Measurements from ENCODE around the gene HAO2.
"Not testable (repeated sequence)": the region's sequence is repeated elsewhere in the genome, so short reads cannot be mapped to it uniquely, and the experiment has no call there.

Gene HAO2

DNA sequence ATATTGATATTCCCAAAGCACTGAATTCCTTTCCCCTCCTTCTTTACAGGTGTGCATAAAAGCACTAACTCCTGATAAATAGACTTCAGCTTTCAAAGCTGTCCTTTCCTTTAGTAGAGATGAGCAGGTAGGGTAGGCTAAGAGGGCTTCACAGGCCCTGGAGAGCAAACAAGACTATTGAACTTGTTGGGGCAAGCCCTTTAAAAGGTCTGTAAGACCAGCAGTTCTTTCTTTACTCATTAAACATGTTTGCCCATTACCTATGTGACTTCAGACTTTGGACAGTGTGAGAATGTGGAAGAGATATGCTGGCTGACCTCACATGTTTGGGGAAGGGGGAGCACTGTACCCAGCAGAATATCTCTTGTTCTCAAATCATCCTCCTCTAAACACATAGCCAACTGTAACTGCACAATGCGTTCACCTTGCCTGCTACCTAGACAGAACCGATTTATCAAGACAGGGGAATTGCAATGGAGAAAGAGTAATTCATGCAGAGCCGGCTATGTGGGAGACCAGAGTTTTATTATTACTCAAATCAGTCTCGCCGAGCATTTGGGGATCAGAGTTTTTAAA is 27.1 kb upstream of the HAO2 start:
- in situ Hi-C loops (cut with MboI; ENCODE audit: low sequenced_read_pairs) = no loop called here

DNA sequence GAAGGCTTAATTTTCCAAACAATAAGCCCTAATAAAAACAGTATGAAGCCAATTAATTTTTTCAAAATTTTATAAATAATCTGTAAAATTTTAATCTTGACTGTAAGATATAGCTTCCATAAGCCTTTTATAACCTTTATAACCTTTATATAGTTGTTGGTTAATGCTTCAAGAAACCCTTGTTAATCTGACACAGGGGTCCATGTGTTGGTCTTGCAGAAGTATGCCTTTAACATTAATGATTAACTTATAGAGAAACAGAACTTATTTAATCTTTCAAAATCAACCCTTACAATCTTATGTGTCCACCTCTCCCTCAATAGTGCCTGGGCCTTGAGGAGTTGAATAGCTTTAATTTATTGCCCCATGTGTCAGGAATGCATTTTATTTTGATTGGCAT is 23.2 kb upstream of the HAO2 start:
- in situ Hi-C loops (cut with MboI; ENCODE audit: low sequenced_read_pairs) = no loop called here

DNA sequence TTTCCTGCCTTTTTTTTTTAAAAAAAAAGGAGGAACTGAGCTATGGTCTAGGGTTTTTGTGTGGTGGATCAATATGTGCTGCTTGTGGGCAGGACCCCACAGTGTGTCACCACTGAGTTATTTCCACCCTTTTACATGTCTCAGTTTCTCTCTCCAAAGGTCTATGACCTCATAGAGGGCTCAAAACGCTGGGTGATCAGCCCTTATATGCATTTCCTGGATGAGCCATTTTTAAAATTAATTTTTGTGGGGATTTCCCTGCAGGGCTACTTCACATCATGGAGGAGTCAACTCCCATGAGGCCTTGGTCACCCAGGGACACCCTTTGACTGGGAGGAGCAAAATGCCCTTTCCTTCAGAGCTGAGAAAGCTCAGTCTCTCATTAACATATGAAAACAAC is 20.7 kb upstream of the HAO2 start:
- in situ Hi-C loops (cut with MboI; ENCODE audit: low sequenced_read_pairs) = no loop called here

DNA sequence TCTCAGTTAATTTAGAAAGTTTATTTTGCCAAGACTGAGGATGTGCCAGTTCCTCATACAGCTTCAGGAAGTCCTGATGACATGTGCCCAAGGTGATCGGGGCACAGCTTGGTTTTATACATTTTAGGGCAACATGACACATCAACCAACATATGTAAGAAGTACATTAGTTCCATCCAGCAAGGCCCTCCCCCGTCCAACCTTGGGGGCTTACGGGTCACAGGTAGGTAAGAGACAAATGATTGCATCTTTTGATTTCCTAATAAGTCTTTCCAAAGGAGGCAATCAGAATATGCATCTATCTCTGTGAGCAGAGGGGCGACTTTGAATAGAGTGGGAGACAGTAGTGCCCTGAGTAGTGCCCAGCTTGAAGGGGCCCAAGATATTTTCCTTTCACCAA is 19.6 kb upstream of the HAO2 start:
- in situ Hi-C loops (cut with MboI; ENCODE audit: low sequenced_read_pairs) = no loop called here

DNA sequence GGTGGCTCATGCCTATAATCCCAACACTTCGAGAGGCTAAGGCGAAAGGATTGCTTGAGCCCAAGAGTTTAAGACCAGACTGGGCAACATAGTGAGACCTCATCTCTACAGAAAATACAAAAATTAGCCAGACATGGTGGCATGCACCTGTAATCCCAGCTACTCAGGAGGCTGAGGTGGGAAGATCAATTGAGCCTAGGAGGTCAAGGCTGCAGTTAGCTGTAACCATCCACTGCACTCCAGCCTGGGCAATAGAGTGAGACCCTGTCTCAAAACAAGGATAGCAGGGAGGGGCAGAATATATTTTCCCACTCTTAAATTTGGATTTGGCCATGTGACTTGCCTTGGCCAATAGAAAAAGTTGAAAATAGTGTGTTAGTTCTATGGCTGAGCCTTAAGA is 17.7 kb upstream of the HAO2 start:
- in situ Hi-C loops (cut with MboI; ENCODE audit: low sequenced_read_pairs) = not testable (repeated sequence)

DNA sequence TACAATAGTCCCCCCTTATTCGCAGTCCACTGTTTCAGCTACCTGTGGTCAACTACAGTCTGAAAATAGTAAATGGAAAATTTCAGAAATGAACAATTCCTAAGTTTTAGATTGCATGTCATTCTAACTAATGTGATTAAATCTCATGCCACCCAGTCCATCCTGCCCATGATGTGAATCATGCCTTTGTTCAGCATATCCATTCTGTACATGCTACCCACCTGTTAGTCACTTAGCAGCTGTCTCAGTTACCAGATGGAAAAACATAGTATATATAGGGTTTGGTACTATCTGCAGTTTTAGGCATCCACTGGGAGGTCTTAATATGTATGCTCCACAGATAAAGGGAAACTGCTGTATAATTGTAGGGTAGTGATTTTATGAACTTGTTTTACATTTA is 16.6 kb upstream of the HAO2 start:
- in situ Hi-C loops (cut with MboI; ENCODE audit: low sequenced_read_pairs) = no loop called here

DNA sequence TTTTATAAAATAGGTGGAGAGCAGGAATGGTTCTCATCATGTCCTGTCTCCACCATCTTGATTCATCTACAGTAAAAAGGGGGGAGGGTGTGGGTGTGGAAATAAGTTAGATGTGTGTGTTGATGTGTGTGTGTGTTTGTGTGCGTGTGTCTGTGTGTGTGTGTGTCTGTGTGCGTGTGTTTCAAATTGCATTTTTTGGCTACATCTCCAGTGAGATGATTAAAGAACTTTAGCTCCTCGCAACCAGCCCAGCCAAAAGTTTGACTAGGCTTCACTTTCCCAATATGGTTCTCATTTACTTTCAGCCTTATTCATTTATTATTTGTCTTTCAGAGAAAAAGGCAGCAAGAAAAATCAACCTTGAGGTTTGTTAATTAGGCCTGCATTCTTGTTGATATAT is 14.7 kb upstream of the HAO2 start:
- in situ Hi-C loops (cut with MboI; ENCODE audit: low sequenced_read_pairs) = no loop called here

DNA sequence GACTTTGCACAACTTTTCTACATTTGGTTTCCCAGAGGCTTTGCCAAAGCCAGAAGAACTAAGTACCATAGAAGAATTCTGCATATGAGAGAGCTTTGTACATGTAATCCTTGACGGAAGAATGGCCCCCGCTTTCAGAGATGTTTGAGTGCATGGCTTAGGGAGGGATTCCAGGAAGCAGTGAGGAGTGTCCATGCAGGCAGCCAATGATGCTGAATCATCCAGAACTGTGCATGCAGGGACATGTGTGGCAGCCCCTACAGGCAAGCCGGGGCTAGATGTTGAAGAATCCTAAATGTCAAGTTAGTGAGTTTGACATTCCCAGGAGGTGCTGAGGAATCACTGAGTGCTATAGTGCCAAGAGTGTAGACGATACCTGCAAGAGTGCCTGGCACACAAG is 9.9 kb upstream of the HAO2 start:
- in situ Hi-C loops (cut with MboI; ENCODE audit: low sequenced_read_pairs) = no loop called here

DNA sequence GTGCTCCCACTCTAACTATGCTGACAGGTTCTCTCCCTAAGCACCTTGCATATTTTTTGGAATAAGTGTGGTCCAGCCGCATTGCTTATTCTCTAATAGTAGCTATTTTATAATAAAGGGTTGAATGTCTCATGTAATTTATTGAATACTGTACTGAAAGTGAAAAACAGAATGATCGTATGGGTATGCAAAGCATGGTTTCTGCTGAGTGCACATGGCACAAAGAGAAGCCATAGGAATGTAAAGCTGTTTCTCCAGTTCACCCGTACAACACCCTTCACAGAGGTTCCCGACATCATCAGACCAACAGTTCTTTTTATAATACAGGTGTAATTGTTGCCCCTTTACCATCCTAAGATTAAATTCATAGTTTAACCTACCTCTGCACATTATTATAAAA is 8.9 kb upstream of the HAO2 start:
- in situ Hi-C loops (cut with MboI; ENCODE audit: low sequenced_read_pairs) = no loop called here

DNA sequence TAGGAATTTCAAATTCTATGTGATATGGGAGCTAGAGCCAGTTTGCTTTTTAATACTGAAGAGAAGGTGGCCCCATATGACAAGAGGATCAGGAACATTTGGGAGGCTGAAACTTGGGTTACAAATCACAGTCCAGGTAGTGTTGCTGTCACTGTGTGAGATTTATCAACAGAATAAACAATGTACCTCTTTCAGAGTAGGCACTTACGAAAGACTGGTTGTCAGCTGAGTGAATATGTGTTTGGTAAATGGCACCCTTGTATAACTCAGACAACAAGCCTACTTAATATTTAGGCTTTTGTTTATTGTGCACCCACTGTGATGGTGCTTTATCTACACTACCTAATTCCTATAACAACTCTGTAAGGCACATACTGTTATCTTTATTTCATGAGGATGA is 7.4 kb upstream of the HAO2 start:
- in situ Hi-C loops (cut with MboI; ENCODE audit: low sequenced_read_pairs) = no loop called here

DNA sequence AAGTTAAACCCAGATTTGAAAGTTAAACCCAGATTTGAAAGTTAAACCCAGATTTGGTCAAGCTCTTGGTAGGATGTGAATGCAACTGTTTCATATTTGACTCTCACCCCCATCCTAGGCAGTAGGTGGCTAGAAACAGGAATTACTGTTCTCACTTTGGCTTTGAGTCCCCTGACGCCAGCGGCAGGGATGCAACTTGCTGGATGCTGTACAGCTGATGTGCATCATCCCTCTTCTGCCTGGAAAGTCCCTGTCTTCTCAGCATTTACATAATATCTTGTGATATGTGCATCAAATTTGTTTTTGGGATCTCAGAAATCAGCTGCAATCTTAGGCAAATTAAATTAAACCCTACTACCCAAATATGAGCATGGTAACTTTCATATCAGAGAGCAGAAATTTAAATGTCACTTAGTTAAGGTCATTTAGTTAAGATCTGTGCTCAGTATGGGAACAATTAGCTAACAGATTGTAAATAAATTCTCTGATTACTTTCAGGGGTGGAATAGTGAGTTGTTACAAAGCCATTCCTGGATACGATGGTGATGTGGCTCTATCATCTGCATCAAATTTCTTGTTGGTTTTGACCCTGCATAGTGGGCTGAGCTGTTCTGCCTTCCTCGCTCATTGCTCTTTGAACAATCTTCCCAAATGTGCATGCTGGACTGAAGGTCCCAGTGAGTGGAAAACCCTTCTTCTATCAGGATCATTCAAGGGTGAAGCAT is 6.8 kb upstream of the HAO2 start:
- in situ Hi-C loops (cut with MboI; ENCODE audit: low sequenced_read_pairs) = no loop called here

DNA sequence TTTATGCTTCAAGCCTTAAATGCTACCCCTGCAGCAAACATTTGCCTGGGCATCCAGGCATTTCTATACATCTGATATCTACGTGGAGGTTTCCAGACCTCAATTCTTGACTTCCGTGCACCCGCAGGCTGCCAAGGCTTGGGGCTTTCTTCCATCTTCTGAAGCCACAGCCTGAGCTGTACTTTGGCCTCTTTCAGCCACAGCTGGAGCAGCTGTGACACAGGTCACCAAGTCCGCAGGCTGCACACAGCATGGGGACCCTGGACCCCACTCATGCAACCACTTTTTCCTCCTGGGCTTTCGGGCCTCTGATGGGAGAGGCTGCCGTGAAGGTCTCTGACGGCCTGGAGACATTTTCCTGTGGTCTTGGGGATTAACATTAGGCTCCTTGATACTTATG is 5.4 kb upstream of the HAO2 start:
- in situ Hi-C loops (cut with MboI; ENCODE audit: low sequenced_read_pairs) = no loop called here

DNA sequence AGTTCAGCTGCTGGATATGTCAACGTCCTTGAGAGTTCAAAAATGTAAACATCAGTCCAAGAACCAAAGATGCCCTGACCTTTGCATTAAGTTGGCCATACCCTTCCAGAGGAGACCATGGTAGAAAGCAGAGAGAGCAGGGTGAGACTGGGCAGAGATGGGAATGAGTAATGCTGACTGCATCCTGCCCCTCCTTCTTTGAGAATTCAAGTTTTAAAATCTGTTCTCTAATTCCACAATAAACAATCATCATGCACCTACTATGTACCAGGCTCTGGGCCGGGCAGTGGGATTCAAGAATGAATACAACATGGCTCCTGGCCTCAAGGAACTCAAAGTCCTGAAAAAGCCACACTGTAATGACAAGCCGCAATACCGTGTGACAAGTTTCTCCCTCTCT is 3.9 kb upstream of the HAO2 start:
- in situ Hi-C loops (cut with MboI; ENCODE audit: low sequenced_read_pairs) = no loop called here

DNA sequence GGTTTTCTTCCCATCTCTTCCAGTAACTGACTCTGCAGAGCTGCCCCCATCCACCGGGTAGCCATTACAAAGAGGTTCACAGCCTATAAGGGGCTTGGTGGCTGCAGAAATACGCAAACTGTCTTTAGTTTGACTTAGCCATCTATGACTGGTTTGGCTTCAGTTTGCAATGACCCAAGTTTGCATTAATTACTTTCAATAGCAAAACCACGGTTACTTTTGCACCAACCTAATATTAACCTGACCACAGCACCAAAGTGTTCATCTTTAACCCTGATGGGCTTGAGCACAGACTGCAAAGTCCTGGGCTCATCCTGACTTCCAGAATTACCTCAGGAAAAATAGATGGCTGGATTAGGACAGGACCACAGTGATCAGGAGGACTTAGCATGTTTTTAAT is 2.2 kb upstream of the HAO2 start:
- in situ Hi-C loops (cut with MboI; ENCODE audit: low sequenced_read_pairs) = no loop called here

DNA sequence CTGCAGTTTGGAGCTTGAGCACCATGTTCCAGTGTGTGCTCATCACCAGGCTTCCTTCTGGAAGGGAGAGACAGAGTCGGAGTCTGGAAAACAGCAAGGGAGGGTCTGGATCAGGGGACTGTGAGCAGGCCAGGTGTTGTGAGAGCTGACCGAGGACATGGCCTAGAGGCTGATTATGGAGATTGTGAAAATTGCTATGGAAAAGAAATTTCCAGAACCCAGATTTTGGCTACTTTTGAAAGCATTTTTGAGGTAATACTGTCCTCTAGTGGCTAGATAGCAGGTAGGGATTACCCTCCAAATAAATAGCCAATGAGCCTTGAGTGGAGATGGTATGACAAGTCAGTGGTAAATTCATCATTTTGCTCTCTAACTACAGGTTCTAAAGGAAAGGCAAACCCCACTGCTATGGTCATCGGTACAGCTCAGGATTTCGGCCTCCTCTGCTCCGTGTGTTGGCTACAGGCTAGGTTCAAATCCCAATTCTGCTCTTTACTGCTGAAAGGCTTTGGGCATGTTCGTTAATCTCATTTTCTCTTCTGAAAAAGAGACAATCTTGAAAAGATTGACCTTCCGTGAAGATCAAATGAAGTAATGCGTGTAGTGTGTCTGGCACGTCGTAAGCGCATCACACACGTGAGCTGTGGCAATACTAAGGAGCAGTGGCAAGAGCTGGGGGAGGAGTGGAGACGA is 1.0 kb upstream of the HAO2 start:
- in situ Hi-C loops (cut with MboI; ENCODE audit: low sequenced_read_pairs) = no loop called here

DNA sequence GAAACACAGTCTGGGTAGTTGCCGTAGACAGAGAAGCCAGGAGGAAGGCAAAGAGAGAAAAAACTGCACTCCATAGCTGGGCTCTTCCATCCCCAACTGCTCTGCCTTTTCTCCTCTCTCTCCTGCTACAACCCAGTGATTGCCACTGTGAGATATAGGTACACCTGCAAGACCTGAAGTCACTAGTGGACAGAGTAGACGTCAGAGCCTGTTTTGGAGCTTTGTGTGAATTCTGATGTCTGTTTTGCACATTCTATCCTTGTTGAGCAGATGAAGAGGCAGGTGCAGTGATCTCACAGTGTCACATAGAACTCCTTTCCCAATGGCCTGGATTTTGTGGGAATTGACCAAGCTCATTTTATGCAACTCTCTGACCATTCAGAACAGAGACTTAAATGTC is 2.2 kb downstream of the HAO2 start:
- in situ Hi-C loops (cut with MboI; ENCODE audit: low sequenced_read_pairs) = no loop called here

DNA sequence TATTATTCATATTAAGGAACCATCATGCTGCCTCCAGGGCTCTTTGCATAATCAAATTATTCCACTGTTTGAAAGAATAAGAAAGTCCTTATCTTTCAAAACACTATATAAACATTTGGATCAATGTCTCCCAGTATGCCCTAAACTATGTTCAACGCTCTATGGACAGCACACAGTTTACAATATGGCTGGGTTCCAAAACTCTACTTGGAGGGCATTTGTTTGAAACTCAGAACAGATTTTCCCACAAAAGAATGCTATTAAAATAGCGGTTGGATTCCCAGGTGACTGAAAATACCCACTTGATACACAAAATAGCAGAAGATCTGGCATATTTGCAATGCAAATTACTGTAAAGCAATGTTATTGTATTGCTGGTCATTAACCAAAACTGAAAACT is 3.2 kb downstream of the HAO2 start:
- in situ Hi-C loops (cut with MboI; ENCODE audit: low sequenced_read_pairs) = no loop called here

DNA sequence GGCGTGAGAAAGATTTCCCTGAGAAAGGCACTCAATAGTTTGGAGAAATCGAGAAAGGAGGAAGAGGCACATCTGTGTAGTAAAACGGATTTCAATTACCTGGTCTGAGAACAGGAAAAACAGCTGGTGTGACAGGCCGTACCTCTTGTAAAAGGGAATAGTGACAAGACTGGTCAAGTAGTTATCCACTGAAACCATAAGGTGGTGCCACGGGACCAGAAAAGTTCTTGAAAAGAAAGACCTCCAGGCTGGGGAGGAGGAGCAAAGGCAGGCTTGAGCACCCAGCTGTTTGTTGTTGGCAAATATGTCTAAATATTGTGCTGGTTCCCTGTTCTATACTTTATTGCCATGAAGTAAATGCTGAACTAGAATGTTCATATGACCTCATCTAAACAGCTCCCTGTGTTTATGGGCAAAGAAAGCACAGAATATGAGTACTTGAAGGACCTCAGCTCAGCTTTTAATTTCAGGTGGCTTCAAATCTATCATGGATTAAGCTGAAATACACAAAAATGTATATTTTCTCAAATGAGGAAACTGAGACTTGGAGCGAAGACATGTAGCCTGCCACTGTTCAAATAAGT is 4.0 kb downstream of the HAO2 start:
- in situ Hi-C loops (cut with MboI; ENCODE audit: low sequenced_read_pairs) = no loop called here

DNA sequence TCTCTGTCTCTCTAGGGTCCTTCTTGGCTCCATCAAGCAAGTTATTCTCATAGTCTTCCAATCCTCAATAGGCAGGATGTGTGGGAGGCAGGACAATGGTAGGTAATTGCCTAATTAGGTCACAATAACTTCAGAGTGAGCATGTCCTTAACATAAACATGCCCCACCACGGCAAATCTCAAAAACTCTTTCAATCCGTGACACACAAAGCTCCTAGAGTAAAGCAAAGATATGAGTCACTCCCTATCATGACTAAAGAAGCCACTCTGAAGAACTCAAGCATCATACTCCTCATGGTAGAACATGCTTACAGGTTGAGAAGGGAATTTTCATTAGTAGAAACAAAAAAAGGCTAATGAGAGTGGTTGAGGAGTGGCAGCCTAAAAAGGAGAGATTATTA is 4.9 kb downstream of the HAO2 start:
- in situ Hi-C loops (cut with MboI; ENCODE audit: low sequenced_read_pairs) = no loop called here

DNA sequence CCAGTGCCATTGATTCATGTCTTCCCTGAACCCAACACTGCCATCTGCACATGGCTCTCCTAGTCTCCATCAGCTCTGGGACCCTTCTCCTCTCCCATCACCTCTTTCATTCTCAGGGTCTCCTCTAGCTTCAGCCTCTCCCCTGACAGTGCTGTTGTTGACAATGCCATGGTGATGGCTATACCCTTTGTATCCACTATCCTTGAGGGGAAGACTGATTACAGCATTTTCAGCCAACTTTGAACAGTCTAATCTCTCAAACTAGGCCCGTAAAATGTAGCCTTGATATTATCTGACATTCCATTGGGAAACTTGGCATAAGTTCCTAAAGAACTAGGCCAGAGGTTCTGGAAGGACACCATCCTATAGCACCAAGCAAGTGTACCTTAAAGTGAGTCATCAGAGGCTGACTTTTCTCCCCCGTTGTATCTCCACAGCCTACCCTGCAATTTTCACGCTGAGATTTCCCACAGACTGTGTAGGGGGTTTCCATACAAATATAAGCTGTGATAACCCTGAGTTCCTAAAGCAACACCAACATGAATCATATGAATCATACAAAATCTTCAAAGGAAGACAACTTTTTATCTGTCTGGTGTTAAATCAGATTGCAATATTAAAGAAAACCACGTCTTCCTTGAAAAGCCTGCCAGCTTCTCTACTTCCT is 5.8 kb downstream of the HAO2 start:
- in situ Hi-C loops (cut with MboI; ENCODE audit: low sequenced_read_pairs) = no loop called here

DNA sequence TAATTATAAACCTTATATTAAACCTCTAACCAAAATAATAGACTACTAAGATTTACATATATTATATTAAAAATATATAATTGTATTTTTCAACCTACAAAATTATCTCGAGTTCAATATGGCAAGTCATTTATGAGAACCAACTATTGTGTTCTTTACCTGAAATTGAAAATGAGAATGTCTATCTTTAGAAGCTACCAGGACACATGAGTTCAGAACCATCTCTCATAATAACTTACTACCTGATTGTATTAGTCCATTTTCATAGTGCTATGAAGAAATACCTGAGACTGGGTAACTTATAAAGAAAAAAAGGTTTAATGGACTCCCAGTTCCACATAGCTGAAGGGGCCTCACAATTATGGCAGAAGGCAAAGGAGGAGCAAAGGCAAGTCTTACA is 6.8 kb downstream of the HAO2 start:
- in situ Hi-C loops (cut with MboI; ENCODE audit: low sequenced_read_pairs) = no loop called here

DNA sequence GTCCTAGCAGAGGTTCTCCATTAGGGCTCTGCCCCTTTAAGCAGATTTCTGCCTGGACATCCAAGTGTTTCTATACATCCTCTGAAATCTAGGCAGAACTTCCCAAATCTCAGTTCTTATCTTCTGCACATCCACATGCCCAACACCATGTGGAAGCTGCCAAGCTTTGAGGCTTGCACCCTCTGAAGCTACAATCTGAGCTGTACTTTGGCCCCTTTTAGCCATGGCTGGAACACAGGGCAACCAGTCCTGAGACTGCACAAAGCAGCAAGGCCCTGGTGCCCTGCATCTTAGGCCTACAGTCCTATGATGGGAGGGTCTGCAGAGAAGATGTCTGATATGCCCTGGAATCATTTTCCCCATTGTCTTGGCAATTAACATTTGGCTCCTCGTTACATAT is 8.0 kb downstream of the HAO2 start:
- in situ Hi-C loops (cut with MboI; ENCODE audit: low sequenced_read_pairs) = no loop called here

Data from HL-60/S4 treated with retinoic acid at 250 ng/mL for 4 days and 3 days (cell line).